NB4 (cell line): ENCODE data around the gene TRPM6.

Experiments
- MAX ChIP-seq: IDR thresholded peaks from 2 replicates; pipeline ENCODE4 v1.6.1; 2011; ENCODE audit warnings: low read depth, low read length
- POLR2A ChIP-seq: IDR thresholded peaks from 2 replicates; pipeline ENCODE4 v1.6.1; 2011; ENCODE audit warnings: mild to moderate bottlenecking; ENCODE audit not compliant: insufficient read length; ENCODE audit errors: extremely low read depth
- TF ChIP-seq, protein P1 (sequence below): IDR thresholded peaks from one replicate; pipeline ENCODE4 v1.5.1; 2012; ENCODE audit warnings: low read depth, low read length

DNA sequence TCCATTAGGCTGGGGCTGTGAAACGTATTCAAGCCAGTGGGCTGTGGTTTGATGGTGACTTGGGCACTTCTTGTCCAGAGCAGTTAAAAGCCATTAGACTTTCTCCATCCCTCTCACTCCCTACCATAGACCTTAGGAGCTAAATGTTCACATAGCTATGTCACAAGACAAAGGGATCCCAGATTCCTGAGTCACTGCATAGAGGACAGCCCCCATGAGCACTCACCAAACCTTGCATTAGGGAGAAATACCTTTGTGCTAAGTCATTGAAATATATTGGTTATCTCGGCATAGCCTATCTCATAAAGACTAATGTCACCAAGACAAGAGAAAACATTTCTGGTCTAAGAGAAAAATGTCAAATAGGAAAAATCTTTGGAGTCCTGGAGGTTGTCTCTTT lies 104.3 kb downstream of the TRPM6 start:
- TF ChIP-seq POLR2A = no peak
- TF ChIP-seq, protein P1, sequence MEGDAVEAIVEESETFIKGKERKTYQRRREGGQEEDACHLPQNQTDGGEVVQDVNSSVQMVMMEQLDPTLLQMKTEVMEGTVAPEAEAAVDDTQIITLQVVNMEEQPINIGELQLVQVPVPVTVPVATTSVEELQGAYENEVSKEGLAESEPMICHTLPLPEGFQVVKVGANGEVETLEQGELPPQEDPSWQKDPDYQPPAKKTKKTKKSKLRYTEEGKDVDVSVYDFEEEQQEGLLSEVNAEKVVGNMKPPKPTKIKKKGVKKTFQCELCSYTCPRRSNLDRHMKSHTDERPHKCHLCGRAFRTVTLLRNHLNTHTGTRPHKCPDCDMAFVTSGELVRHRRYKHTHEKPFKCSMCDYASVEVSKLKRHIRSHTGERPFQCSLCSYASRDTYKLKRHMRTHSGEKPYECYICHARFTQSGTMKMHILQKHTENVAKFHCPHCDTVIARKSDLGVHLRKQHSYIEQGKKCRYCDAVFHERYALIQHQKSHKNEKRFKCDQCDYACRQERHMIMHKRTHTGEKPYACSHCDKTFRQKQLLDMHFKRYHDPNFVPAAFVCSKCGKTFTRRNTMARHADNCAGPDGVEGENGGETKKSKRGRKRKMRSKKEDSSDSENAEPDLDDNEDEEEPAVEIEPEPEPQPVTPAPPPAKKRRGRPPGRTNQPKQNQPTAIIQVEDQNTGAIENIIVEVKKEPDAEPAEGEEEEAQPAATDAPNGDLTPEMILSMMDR = no peak
- no peak for TF ChIP-seq MAX
